GM19324 (cell line): ENCODE measurements around the gene PRR3.
A peak's percentile ranks its signal among the peaks of the same experiment; 100 is the strongest.

ENCODE experiments used
- ATAC-seq: cut with Tn5 transposase; IDR thresholded peaks from one replicate; pipeline ENCODE4 v1.9.1; 2021; ENCODE audit warnings: mild to moderate bottlenecking, moderate library complexity; ENCODE audit not compliant: unreplicated experiment, low FRiP score

The PRR3 gene

DNA sequence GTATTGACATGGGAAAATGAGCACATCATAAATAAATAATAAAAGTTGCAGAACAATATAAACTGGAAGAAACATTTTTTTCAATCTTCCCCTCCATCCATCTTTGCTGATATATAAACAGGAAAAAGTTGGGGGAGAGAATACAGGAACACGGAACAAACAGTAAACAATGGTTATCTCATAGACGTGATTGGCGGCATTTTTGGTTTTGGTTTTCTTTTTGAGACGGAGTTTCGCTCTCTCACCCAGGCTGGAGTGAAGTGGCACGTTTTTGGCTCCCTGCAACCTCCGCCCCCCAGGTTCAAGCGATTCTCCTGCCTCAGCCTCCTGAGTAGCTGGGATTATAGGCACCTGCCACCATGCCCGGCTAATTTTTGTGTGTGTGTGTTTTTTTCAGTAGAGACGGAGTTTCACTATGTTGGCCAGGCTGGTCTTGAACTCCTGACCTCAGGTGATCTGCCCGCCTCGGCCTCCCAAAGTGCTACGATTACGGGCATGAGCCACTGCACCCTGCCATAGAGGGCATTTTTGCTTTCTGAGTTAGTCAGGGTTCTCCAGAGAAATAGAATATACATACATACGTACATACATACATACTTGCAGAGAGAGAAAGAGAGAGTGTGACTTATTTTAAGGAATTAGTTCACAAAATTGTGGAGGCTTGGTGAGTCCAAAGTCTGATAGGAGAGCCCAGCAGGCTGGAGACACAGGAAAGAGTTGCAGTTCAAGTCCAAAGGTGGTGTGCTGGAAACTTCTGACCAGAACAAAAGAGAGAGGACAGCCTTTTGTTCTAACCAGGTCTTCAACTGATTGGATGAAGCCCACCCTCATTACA, 23.4 kb upstream of the PRR3 start:
- no peak for ATAC-seq

DNA sequence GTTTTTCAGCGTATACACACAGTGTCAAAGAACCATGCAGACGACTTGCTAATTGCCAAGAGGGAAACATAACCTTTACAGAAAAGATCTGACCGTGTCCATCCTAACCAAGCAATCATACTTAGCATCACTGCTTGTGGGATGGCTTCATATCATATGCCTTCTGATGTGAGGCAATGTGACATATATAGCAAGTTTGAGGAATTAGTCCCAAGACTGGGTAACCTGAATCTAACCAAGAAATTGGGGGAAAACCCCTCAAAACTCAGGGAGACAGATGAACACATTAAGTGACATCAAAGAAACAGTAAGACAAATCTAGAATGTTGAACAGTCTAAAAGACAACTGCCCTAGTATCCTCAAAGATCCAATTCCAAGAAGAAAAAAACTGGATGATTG, 19.2 kb upstream of the PRR3 start:
- no peak for ATAC-seq

DNA sequence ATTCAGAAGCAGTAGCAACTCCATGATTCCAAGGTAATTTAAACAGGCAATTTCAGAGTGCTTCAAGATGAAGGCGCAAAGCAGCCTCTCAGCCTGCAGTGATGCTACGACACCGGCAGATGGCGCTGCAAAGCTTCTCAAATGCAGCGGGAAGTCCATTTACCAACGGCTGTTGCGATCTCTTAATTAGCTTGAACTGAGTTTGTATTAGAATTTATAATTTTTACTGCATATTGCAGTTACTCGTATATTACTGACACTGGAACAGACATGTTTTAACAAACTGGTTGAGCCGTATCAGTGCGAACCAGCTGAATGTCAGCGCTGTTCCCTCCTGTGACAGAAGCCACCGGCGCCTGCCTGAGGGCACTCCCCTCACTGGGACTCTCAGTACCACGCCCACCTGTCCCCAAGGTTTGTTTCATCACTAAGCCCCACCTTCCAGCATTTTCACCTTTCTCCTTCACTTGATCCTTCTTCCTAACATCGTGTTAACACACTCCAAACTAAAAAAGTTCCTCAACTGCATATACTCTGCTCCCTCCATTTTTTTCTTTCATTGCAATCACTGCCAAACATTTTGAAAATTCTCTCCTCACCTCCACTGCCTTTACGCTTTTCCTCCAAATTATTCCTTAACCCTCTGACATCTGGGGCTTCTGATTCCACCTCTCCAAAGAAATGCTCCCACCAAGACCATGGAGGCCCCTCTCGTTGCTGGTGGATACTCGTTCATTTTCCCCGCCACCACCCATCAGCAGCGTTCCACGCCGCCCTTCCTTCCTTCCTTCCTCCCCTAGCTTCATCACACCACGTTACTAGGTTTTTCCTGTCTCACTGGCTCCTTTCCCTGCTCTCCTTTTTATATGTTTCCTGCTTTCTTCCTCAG, 15.3 kb upstream of the PRR3 start:
- ATAC-seq = no peak

DNA sequence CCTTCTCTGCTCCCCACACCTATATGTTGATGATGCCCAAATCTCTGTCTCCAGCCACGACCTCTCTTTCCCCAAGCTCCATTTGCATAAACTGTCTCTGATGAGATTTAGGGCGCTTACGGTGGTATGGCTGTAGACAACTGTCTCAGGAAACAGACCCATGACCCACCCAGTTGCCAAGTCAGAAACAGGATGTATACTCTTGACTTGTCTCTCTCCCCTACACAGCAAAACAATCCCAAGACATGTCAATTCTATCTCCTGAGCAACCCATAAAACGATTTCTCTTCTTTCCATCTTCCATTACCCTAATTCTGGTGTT, 14.7 kb upstream of the PRR3 start:
- no peak for ATAC-seq

DNA sequence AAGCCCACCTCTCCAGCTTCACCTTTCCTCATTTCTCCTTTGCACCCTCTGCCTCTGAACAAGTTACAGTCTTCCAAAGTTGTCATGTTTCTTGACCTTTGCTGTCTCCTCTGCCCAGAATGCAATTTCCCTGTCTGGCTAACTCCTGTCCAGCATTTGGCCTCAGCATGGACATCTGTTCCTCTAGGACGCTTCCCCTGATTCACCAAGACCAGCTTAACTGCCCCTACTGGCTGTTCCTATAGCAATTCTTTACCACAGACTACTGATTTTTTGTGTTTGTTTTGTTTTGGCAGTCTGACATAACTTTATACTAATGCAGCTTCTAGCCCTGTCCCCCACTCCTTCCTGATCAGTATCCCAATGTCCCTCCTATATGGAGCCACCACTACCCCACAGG, 14.2 kb upstream of the PRR3 start:
- no peak for ATAC-seq

DNA sequence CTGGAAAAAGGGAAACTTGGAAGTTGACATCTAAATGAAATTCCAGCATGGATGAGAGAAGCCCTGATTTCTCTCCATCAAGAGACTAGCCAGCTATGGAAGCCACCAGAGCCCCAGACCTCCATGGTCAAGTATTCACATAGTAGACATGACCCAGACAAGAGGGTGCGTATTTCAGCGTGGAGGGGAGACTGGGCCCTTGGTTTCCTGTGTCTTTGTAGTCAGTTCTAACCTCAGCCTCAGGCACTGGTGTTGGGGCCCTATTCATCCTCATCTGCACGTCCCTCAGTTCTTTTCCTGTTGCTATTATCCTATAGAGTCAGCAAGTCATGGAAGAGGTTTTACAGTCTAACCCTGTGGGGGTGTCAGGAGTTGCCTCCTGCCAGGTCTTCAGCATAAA, 13.3 kb upstream of the PRR3 start:
- no peak for ATAC-seq

DNA sequence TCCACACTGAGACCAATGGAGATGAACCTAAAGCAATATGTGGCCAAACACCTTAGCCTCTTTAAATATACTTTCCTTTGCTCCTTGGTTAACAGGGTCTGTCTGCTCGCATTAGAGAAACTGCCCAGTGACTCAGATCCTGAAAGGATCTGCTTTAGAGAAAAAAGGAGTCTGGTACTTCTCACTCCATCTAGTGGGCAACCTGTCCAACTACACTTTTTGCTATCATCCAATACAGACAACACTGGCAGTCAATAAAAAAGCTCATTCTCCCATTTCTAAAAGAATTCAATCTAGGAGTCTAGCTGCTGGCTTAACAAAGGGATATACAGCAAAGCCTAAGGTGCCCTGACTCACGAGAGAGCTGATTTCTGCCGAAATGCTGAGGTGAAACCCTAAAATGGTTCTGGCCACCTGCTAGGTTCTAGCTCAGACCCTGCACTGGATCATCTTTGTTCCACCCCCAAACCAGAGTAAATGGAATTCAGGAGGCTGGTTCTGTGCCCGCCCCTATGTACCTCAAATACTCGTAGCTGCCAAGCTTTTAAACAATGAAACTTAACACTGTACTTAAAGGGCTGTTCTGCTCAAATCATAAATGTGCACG, 12.3 kb upstream of the PRR3 start:
- ATAC-seq = no peak

DNA sequence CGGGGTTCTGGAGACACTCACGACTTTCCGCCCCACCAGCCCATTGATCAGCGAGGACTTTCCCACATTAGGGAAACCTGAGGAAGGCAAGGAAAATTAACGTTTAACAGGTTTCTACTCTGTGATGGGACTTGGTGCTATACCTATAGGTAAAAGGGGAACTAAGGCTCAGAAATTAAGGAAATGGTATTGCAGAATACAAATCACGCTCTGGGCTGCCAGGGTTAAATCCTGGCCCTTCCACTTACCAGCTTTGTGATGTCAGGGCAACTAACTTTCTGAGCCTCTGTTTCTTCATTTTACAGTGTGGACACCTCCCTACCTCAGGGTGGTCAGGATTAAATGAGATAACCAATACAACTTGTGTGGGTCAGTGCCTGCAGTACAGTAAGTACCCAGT, 9.6 kb upstream of the PRR3 start:
- no peak for ATAC-seq

DNA sequence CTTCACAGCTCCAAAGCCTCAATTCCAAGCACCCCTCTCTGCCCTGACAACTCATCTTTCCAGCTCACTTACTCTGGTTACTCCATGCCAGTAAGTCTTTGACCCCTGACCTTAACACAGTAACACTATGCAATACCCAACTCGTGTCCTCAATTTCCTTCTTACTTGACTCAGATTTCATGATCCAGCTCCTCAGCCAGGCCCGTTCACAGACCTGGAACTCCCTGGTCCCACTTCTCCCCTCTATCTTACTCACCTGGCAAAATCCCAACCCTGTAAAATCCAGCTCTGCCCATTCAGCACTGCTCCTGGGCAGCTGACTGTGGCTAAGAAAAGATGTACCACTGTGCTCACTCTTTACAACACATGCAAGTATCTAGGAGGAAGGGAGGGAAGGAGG, 8.7 kb upstream of the PRR3 start:
- ATAC-seq = no peak

DNA sequence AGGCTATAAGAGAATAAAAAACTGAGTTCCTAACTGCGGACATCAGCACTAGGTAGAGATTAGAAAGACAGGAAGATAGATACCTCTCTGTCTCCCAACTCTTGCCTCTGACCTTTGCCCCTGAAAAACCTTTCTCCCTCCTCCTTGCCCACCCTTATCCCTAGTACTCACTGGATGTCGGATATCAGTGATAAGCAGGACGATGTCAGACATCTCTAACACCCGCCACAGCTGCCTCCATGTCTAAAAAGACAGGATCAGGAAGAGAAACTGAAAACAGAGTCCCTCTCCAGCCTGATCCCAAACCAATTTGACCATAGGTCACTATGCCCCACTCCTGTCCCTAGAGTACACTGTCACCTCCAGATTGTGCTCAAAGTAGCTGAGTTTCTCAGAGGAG, 2.7 kb upstream of the PRR3 start:
- ATAC-seq = no peak

DNA sequence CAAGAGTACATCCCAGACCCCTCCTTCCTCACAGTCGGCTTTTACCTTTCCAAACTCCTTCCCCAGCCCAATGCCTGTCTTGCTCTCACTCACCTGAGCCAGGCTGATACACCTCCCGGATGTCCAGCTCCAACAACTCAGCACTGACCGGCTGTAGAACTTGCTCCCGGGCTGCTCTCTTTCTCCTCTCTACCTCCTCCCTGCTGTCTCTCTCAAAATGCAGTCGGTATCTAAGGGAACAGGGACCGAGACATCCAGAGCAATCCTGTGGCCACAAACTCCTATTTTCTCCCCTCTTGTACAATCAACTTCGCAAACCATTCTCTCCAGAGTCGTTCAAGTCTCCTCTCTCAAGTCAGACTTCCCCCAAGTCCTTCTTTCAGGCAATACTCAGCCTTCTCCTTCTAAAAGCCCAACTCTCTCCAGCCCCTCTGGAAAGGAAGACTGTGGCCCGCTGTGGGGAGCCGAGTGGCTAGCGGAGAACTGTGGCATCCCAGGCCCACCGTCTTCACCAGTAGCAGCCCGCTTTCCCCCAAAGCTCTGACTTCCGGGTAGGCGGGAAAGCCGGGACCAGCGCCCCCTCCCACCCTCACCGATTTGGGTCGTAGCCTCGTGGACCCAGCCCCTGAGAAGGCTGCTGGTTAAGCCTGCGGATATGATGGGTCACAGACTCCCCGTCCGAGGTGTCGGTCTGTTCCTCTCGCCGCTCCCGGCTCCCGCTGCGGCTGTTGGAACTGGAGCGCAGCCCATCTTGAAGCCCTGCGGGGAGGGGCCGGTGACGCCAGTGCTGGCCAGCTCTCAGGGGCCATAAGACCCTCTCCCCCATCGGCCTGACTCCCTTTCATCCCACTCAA, 1.9 kb upstream of the PRR3 start:
- ATAC-seq = no peak

DNA sequence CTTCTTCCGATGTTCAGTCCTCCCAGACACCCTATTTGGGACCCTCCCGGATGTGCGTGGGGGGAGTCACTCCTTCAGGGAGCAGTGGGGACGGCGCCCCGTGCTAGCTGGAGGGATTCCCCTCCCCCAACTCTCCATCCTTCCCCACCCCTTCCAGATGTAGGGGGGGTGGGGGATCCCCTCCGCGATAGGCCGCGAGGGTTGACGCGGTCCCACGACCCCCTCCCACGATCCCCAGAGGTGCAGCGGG, 1.4 kb upstream of the PRR3 start:
- ATAC-seq = no peak

DNA sequence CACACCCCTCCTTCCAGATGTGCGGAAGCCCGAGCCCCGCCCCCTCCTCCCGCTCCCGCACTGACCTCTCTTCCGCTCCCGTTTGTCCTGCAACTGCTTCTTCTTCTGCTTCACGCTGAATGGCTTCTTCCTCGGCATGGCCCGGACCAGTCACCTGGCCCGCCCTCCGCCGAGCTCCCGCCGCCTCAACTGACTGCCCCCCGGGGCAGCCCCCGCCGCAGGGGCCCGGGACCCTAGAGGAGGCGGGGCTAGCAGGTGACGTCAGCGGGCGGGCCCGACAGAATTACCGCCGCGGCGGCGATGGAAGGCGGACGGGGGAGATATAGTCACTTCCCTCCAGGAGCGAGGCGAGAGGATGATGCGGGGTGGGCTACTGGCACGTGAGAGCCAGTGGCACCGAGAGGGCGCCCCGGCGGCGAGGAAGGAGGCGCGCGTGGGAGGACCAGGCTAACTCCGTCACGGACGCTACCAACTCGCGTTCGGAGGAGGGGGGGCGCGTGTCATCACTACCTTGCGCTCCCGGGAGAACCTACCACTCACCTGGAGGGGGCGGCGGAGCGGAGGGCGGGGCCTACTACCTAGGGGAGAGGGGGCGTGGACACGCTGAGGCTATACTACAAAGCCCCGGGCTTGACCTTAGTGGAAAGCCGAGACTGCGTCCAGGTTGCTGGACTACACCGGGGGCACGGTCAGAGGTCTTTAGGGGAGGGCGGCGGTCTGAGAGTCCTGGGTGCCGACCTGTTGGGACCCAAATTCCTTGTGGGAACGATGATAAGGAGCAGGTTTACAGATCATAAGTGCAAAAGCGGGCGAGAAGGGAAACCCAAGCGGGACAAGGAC, 809 bp upstream of the PRR3 start, which contains the start of gene GNL1:
TSS of gene GNL1 (minus strand) at position 424 of the 840 bp plus-strand sequence. CDS start at position 138, 286 bp downstream.
- peak; percentile 85 for ATAC-seq

DNA sequence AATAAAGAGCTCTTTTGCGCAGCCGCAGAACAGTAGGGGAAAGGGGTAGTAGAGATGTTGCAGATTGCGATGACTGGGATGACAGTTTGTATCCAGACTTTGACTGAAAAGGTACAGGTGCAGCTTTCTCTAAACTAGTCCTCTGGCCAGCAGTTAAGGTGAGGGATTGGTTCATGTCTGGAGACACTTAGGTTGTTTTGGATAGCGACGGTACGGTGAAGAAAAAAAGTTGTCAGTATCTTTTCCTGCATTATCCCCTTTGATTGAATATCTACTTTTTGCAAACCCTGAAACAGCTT, 537 bp downstream of the PRR3 start:
- ATAC-seq = no peak

DNA sequence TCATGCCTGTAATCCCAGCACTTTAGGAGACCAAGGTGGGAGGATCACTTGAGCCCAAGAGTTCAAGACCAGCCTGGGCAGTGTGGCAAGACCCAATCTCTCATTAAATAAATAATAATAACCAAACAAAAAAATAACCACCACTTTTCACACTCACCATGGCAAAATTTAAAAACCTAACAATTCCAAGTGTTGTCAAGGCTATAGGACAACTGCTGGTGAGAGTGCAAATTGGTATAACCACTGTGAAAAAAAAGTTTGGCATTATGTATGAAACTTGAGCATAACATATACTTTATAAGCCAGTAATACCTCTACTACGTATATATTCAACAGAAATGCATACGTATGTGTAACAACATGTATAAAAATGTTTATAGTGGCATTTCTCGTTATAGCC, 3.8 kb downstream of the PRR3 start:
- ATAC-seq = no peak

DNA sequence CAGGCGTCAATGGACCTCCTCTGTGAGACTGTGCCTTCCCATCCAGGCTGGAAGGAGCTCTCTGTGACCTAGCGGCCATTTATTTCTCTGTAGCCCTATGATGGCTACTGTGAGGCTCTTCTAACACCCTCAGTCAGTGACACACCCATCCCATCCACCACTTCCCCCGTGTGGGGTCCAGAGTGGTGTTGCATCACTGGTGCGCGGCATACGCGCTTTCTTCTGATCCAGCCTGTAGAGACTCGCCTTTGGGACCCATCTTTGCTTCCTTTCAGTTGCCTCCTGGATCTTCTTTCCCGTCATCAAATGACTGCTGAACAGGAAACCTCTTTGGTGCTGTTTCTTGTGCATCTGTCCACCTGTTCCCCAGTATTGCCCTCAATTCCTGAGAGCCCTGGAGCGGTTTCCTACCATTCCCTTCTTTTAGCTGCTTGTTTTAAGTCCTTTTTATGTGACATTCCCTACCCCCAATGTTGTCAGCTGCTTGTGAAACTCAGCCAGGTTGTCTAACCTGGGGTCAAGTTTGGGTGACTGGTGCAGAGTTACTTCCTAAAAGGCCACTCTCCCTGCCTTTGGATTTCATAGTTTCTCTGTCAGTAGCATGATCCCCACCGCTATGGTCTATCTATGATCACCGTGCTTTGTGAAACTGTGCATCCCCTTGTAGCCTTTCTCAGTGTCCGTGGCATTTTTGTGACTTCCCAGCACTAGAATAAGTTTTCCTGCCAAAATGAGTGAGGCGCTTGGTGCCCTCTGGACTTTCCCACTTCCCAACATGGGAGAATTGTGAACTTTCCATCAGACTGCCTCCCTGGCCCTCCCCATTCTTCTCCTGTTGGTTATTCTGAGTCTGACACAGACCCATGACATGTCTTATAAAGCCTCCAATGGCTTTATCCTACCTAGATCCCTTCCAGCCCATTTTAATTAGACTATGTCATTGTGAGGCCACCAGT, 5.7 kb downstream of the PRR3 start:
- no peak for ATAC-seq

DNA sequence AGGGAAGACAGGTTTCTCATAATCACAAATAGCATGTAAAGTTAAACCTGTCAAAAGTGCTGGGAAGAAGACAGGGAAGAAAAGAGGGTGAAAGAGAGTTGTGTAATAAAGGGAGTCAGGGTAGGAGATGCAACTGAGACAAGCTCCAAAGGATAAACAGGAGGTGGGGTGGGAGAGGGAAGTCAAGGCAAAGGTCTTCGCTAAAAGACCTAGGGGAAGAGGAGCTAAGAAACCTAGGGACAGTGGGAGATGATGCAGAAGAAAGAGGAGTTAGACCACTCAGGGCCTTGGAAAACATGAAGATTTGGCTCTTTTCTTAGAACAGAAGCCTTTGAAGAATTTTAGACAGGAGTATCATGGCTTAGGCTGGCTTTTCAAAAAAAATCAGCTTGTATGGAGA, 7.0 kb downstream of the PRR3 start:
- no peak for ATAC-seq

DNA sequence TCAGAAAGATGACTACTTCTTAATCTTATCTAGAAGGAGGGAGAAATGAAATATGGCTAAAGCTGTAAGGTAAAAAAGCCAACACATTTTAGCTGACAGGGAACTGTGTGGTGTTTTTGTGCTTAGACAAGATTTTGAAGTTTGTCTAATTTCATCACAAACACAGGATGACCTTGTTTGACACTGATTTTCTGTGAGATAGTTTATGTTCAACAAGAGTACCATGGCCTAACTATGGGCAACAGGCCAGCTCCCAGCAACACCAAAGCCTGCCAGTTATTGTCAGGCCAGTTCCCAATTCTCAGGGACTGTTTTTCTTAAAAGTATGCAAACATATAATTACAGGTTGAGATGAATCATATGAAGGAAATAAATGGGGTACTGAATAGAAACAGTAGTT, 8.7 kb downstream of the PRR3 start:
- ATAC-seq = no peak

DNA sequence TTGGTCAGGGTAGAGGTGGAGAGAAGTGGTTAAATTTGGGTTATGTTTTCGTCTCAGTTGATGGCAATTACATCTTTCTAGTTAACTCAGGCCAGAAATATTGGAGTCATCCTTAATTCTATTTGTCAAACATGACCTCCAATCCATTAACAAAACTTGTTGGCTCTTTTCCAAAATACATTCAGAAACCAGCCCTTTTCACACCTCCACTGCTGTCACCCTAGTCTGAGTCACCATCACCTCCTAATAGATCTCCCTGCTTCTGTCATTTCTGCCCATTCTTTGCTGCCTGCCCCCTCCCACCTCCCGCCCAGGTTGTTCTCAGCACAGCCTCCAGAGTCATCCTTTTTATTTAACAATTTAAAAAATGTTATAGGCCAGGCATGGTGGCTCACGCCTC, 11.2 kb downstream of the PRR3 start:
- no peak for ATAC-seq
